ENCODE results near the gene DYRK1B.
"Not testable (repeated sequence)": the region's sequence is repeated elsewhere in the genome, so short reads cannot be mapped to it uniquely, and the experiment has no call there.

The DYRK1B gene

DNA sequence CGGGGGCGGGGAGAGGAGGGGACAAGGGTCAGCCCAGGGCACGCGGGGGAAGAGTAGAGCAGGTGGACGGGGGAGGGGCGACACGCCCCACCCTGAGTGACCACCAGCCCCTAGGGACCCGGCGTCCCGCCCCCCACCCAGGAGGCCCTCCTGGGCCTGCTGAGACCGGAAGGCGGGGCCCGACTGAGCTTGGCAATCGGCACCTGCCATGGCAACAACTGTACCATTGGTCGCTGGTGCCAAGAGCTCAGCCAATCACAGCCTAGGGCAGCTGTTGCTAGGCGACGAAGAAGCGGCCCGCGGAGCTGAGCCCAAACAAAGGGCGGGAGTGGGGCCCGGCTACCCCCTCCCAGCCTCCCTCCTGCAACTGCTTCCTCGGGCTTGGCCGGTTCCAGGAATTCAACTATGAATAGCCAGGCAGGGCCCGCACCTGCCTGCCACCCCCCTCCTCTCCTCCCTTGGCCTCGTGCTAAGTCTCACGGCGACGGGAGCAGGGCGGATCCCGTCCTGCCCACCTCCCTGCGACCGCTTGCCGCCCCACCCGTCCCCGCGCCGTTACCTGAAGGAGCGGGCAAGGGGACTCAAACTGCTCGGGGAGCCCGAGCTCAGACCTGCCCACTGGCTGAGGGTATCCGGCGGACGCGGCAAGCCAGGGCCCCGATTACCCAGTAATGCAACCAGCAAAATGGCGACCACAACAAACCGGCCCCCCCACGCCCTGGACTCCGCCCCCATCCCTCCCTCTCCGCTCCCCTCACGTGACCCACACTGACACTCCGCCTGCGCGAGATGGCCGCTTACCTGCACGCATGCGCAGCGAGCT lies at the start of gene DYRK1B:
Gene DYRK1B (minus strand): TSS at position 699 of the 823 bp plus-strand sequence. CDS start 2,295 bp downstream, outside the sequence.
- intact Hi-C loops (cut with micrococcal nuclease) = loop anchor here (1.0 to 5.0 kb wide), 2 partner anchors 9 to 139 kb away; partner anchors contain the start of gene PSMC4
- H3K4me1 Mint-ChIP-seq (ENCODE audit: low read depth) = peaks cover 42% of the 10 kb centered on the region
- peaks cover 79% of the 10 kb centered on the region for H3K36me3 Mint-ChIP-seq (ENCODE audit: low read depth)
- H3K27ac Mint-ChIP-seq = peak within 1 kb of the TSS; percentile 86
- no peaks in the 10 kb centered on the region for H3K27me3 Mint-ChIP-seq
- peak within 1 kb of the TSS; percentile 88 for H3K4me3 Mint-ChIP-seq
- no peaks in the 10 kb centered on the region for H3K9me3 Mint-ChIP-seq

DNA sequence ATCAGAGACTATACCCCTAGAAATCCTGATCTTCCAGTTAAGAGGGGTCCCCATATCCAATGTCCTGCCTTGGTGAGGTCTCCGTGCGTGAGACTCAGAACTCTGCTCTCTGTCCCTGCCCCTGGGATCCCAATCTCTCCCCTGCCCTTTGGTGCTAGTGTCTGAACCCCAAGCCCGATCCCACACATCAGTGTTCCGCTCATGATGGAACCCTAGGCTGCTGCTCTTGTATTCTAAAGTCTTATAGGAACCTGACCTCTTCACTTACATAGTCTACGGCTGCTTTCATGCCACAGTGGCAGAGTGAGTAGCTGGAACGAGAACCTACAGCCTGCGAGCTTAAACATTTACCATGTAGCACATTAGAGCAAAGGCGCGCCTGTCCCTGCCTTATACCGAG lies 48.7 kb upstream of the DYRK1B start:
- H3K9me3 Mint-ChIP-seq; H3K4me3 Mint-ChIP-seq; H3K4me1 Mint-ChIP-seq (ENCODE audit: low read depth); H3K36me3 Mint-ChIP-seq (ENCODE audit: low read depth); intact Hi-C loops (cut with micrococcal nuclease); H3K27ac Mint-ChIP-seq: not testable (repeated sequence)
- peaks cover 14% of the 10 kb centered on the region for H3K27me3 Mint-ChIP-seq

DNA sequence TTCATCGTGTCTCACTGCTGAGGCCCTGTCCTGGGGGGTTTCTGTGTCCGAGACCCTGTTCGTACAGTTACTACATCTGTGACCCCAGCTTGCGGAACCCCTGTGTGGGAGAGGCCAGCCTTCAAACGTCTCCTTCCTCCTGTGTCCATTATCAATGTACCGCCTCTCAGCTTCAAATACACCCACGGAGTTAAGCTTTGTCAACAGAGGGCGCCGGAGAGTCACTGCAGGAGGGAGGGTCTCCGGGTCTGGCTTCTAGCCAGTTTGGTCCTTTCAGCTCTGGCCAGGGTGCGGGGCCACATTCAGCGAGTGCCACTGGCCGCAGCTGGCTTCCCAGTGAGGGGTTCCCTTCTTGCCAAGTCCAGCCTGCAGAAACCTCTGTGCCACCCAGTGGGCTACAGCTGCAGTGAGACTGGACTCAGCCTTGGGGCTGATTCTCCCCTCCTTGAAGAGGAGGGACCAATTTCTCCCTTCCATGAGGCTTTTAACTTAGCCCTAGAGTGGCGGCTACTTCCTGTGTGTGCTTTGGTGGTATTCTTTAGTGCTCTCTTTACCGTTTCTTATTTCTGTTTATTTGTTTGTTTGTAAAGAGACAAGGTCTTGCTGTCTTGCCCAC lies 47.6 kb upstream of the DYRK1B start:
- H3K36me3 Mint-ChIP-seq (ENCODE audit: low read depth); H3K4me3 Mint-ChIP-seq; intact Hi-C loops (cut with micrococcal nuclease); H3K27ac Mint-ChIP-seq; H3K4me1 Mint-ChIP-seq (ENCODE audit: low read depth); H3K9me3 Mint-ChIP-seq: not testable (repeated sequence)
- peaks cover 15% of the 10 kb centered on the region for H3K27me3 Mint-ChIP-seq

GRCh38 chr19:39880241-39880640 lies 46.3 kb upstream of the DYRK1B start:
- H3K9me3 Mint-ChIP-seq; H3K36me3 Mint-ChIP-seq (ENCODE audit: low read depth); H3K4me1 Mint-ChIP-seq (ENCODE audit: low read depth); intact Hi-C loops (cut with micrococcal nuclease); H3K27ac Mint-ChIP-seq; H3K4me3 Mint-ChIP-seq: not testable (repeated sequence)
- peaks cover 22% of the 10 kb centered on the region for H3K27me3 Mint-ChIP-seq

DNA sequence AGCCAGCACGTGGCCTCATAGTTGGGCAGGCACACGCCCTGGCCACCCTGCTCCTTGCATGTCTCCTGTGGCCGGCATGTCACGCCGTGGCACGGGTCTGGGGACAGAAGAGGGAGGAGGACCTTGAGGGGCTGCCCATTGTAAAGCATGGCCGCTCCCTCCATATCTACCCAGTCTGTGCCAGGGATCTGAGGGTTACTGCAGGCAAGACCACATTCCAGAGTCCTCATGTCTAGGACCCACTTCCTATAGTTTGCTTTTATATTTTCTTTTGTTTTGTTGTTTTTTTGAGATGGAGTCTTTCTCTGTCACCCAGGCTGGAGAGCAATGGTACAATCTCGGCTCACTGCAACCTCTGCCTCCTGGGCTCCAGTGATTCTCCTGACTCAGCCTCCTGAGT lies 45.8 kb upstream of the DYRK1B start:
- H3K4me3 Mint-ChIP-seq; intact Hi-C loops (cut with micrococcal nuclease); H3K4me1 Mint-ChIP-seq (ENCODE audit: low read depth); H3K36me3 Mint-ChIP-seq (ENCODE audit: low read depth); H3K27ac Mint-ChIP-seq; H3K9me3 Mint-ChIP-seq: not testable (repeated sequence)
- H3K27me3 Mint-ChIP-seq = peaks cover 26% of the 10 kb centered on the region

GRCh38 chr19:39878866-39879265 lies 44.9 kb upstream of the DYRK1B start:
- H3K9me3 Mint-ChIP-seq; H3K36me3 Mint-ChIP-seq (ENCODE audit: low read depth); H3K4me1 Mint-ChIP-seq (ENCODE audit: low read depth); H3K4me3 Mint-ChIP-seq; H3K27ac Mint-ChIP-seq; intact Hi-C loops (cut with micrococcal nuclease): not testable (repeated sequence)
- H3K27me3 Mint-ChIP-seq = peaks cover 28% of the 10 kb centered on the region

- H3K9me3 Mint-ChIP-seq = no peaks in the 10 kb centered on the region
- no peak overlapping the region for H3K4me3 Mint-ChIP-seq
- intact Hi-C loops (cut with micrococcal nuclease) = no loop called here
- H3K27me3 Mint-ChIP-seq = peaks cover 28% of the 10 kb centered on the region
- H3K27ac Mint-ChIP-seq = no peak overlapping the region
- no peaks in the 10 kb centered on the region for H3K4me1 Mint-ChIP-seq (ENCODE audit: low read depth)
- H3K36me3 Mint-ChIP-seq (ENCODE audit: low read depth) = no peaks in the 10 kb centered on the region
Measured at GRCh38 chr19:39878398-39878797, 44.4 kb upstream of the DYRK1B start.

DNA sequence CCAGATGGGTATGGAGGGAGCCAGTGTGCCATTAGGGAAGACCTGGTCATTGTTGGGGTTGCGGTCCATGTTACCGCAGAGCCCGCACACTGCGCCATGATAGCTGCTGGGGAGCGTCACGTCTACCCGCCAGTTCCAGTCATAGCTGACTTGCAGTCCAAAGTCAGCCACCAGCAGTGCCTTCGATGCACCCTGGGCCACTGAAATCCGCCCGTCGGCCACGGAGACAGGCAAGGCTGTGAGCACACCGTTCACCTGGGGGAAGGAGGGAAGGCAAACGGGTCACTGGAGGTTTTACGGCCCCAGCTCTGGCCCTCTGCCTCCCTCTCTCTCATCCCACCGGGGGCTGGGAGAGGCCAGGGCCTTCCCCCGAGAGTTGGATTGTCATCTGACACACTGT lies 44.0 kb upstream of the DYRK1B start:
- H3K4me3 Mint-ChIP-seq; H3K36me3 Mint-ChIP-seq (ENCODE audit: low read depth); H3K27ac Mint-ChIP-seq: not testable (repeated sequence)

GRCh38 chr19:39877488-39877887 lies 43.5 kb upstream of the DYRK1B start:
- H3K9me3 Mint-ChIP-seq; H3K27ac Mint-ChIP-seq; H3K36me3 Mint-ChIP-seq (ENCODE audit: low read depth); H3K4me1 Mint-ChIP-seq (ENCODE audit: low read depth); intact Hi-C loops (cut with micrococcal nuclease); H3K4me3 Mint-ChIP-seq: not testable (repeated sequence)
- H3K27me3 Mint-ChIP-seq = peaks cover 24% of the 10 kb centered on the region

More for the DNA sequence above, 44.0 kb upstream of the DYRK1B start:
- intact Hi-C loops (cut with micrococcal nuclease); H3K4me1 Mint-ChIP-seq (ENCODE audit: low read depth); H3K9me3 Mint-ChIP-seq: not testable (repeated sequence)
- H3K27me3 Mint-ChIP-seq = peaks cover 28% of the 10 kb centered on the region

DNA sequence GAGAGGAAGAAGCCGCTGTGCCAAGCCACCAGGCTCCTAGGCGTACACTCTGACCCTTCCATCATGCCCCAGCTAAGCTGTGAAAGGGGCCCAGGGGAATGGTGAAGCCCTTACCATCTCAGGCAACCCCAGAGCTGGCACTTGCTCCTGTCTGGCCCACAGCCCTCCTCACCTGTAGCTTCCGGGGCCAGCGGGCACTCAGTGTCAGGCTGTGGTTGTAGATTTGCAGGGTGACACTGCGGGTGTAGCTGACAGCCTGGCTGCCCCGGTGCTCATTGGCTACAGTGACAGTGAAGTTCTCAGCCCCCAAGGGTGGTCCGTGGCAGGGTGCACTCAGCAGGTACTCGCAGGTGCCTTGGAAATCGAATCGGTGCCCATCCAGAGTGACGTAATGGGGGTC lies 42.5 kb upstream of the DYRK1B start:
- H3K27me3 Mint-ChIP-seq = peaks cover 24% of the 10 kb centered on the region
- H3K4me1 Mint-ChIP-seq (ENCODE audit: low read depth); intact Hi-C loops (cut with micrococcal nuclease); H3K9me3 Mint-ChIP-seq; H3K27ac Mint-ChIP-seq; H3K4me3 Mint-ChIP-seq; H3K36me3 Mint-ChIP-seq (ENCODE audit: low read depth): not testable (repeated sequence)

DNA sequence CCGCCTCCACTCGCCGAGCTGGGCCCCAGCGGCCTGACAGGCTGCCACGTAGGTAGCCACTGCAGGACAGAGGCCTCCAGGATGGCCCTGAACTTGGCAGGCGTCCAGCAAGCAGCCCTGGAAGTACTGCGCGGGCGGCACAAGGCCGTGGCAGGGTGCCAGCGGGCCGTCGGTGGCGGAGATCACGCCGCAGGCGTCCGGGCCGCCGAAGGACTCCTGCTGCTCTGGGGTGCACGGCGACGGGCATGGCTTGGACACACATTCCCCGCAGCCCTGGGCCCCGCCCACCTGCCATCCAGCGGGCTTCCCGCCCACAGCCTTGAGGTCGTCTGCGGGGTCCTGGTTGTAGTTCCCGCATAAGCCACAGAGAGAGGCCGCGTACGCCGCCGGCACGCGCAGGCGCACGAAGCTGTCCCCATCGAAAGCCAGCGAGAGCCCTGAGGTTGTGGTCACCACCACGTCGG lies 41.5 kb upstream of the DYRK1B start:
- H3K36me3 Mint-ChIP-seq (ENCODE audit: low read depth); H3K9me3 Mint-ChIP-seq; H3K4me3 Mint-ChIP-seq; H3K27ac Mint-ChIP-seq; H3K4me1 Mint-ChIP-seq (ENCODE audit: low read depth); intact Hi-C loops (cut with micrococcal nuclease): not testable (repeated sequence)
- peaks cover 24% of the 10 kb centered on the region for H3K27me3 Mint-ChIP-seq

- no peaks in the 10 kb centered on the region for H3K4me1 Mint-ChIP-seq (ENCODE audit: low read depth)
- intact Hi-C loops (cut with micrococcal nuclease) = no loop called here
- H3K27me3 Mint-ChIP-seq = peaks cover 29% of the 10 kb centered on the region
- H3K9me3 Mint-ChIP-seq = no peaks in the 10 kb centered on the region
- H3K4me3 Mint-ChIP-seq = no peak overlapping the region
- no peaks in the 10 kb centered on the region for H3K36me3 Mint-ChIP-seq (ENCODE audit: low read depth)
- H3K27ac Mint-ChIP-seq = no peak overlapping the region
Measured at GRCh38 chr19:39874404-39874803, 40.4 kb upstream of the DYRK1B start.

DNA sequence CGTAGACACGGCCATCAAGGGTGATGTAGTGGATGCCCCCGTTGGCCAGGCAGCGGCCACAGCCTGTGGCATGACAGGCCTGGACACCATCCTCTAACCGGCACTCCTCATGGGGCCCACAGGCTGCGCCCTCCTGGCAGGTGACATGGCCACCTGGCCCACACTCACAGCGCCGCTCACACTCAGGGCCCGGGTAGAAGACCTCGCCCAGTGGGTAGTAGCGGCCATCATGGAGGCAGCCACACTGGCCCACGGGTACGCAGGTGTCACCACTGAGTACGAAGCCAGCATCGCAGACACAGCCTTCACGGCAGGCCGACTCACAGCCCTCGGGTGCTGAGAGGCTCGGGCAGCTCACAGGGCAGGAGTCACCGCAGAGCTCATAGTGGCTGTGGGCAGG lies 39.4 kb upstream of the DYRK1B start:
- H3K9me3 Mint-ChIP-seq = no peaks in the 10 kb centered on the region
- H3K27me3 Mint-ChIP-seq = peaks cover 25% of the 10 kb centered on the region
- H3K36me3 Mint-ChIP-seq (ENCODE audit: low read depth) = no peaks in the 10 kb centered on the region

DNA sequence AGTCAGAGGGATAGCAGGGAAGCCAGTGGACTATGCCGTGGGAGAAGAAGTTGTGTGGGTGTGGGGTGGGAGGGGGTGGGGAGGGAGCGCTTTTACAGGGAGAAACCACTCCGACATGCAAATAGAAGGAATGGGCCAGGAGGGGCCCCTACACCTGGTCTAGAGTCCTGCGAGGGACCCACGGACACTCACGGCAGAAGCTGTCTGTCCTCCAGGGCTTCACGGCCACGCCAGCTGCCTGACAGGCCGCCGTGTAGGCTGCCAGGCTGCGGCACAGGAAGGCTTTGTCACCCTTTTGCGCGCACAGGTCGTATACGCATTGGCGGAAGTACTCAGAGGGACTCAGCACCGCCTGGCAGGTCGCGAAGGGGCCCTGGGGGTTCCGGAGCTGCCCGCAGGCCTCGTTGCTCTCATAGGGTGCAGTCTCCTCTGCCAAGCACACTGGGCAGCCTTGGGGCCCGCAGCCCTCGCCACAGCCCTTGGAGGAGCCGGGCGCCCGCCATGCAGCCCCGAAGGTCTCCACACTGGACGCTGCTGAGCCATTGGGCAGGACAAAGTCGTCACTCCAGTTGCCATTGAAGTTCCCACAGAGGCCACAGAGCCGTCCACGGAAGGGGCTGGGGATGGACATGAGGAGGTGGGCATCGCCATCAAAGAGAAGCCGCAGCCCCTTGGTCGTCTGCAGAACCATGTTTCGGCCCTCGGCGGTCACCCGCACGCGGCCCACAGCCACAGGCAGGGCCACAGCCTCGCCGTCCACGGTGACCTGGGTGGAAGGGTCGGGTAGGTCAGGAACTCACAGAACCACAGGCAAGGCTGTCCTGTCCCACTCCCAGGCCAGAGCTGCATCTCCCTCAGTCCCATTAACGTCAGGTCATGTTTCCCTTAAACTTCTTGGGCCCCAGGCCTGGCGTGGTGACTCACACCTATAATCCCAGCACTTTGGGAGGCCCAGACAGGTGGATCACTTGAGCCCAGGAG lies 38.2 kb upstream of the DYRK1B start:
- Mint-ChIP-seq H3K9me3 (no peaks in the 10 kb centered on the region), H3K4me3 (no peak overlapping the region), H3K27me3 (peaks cover 21% of the 10 kb centered on the region), H3K4me1 (ENCODE audit: low read depth) (no peaks in the 10 kb centered on the region), H3K36me3 (ENCODE audit: low read depth) (no peaks in the 10 kb centered on the region), H3K27ac (no peak overlapping the region)
- intact Hi-C loops (cut with micrococcal nuclease) = no loop called here

More for the DNA sequence above, 39.4 kb upstream of the DYRK1B start:
- Mint-ChIP-seq H3K27ac (no peak overlapping the region), H3K4me3 (no peak overlapping the region), H3K4me1 (ENCODE audit: low read depth) (no peaks in the 10 kb centered on the region)
- intact Hi-C loops (cut with micrococcal nuclease) = no loop called here
